RPMI8226 (cell line): ENCODE measurements around the gene TMEM238.

ENCODE experiments used
- DNase-seq: peaks from one replicate; pipeline ENCODE4 v3.0.0-alpha.2; 2015

TMEM238 gene

DNA sequence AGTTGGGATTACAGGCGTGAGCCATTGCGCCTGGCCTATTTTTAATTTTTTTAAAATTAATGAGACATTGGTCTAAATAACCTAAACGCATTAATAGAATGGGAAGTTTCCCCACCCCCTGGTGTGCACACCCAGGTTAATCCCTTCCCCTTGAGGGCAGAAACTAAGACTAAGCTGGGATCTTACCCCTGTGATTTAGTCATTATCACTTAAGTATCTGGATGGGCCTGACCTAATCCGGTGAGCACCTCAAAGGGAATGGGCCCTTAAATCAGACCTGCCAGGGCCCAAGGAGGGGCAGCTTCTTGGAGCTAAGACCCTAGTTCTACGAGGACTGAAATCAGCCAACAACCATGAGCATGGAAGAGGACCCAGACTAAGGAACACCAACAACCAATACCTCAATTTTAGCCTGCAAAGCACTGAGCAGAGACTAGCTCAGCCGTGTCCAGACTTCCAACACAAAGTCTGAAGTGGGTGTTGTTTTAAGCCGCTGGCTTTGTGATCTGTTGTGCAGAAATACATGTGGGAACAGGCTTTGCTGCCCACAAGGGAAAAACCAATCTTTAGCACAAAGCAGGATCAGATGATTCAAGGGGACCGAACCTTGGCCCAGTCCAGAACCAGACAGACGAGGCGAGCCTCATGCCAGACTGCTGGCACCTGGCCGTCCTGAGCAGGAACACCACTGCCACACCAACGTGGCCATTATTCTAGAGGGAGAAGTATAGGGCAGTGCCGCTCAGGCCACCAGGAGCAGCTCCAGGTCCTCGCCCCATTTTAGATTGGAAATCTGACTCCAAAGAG, 16.4 kb upstream of the TMEM238 start:
- DNase-seq: no peak

DNA sequence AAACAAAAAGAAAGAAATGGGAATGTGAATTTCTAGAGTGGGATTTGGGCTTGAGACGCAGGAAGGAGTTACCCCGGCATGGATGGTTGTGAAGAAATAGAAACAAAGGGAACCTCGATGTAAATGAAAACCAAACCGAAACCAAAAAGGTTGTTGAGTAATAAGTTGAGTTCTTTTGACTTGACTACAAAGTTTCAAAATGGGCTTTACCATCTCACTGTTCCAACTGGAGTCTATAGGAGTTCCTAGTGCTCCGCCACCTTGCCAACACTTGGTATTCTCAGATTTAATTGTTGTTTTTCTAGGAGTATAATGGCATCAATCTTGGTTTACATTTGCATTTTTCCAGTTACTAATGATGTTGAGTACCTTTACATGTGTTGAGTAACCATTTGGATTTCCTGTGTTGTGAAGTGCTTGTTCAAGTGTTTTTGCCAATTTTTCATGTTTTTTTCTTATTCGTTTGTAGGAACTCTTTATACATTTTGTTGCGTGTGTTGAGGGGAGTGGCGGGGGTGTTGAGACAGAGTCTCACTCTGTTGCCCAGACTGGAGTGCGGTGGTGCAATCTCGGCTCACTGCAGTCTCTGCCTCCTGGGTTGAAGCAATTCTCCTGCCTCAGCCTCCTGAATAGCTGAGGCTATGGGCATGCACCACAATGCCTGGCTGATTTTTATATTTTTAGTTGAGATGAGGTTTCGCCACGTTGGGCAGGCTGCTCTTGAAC, 14.3 kb upstream of the TMEM238 start:
- no peak for DNase-seq

DNA sequence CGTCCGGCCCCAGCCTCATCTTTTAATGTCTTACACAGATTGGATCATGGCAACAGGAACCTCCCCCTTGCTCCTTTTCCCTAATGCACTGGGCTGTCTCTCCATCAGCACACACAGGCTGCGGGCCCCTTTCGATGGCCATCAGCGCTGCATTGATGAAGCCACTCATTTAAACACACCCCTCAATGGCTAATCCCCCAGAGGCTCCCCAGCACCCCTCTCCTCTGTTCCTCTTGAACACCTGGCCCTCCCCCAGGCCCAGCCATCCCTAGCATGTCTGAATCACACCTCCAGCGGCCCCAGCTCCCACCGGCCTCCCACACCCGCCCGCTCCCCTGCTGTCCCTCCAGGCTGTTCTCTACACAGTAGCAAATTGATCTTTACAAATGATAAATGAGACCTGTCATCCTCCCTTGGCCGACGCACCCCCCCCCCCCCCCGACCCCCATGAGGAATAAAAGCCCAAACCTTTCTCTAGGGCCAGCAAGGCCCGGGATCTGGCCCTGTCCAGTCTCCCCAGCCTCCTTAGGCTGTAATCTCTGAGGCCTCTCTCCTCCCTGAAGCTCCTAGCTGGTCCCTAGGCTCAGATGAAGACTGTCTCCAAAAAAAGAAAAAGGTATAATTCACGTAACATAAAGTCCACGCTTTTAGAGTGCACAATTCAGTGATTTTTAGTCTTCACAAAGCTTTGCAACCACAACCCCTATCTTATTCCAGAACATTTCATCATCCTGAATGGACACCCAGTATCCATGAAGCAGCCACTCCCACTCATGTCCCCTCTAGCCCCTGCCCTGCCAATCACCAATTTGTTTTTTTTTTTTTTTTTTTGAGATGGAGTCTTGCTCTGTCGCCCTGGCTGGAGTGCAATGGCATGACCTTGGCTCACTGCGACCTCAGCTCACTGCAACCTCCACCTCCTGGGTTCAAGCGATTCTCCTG, 9.0 kb upstream of the TMEM238 start:
- DNase-seq: no peak

DNA sequence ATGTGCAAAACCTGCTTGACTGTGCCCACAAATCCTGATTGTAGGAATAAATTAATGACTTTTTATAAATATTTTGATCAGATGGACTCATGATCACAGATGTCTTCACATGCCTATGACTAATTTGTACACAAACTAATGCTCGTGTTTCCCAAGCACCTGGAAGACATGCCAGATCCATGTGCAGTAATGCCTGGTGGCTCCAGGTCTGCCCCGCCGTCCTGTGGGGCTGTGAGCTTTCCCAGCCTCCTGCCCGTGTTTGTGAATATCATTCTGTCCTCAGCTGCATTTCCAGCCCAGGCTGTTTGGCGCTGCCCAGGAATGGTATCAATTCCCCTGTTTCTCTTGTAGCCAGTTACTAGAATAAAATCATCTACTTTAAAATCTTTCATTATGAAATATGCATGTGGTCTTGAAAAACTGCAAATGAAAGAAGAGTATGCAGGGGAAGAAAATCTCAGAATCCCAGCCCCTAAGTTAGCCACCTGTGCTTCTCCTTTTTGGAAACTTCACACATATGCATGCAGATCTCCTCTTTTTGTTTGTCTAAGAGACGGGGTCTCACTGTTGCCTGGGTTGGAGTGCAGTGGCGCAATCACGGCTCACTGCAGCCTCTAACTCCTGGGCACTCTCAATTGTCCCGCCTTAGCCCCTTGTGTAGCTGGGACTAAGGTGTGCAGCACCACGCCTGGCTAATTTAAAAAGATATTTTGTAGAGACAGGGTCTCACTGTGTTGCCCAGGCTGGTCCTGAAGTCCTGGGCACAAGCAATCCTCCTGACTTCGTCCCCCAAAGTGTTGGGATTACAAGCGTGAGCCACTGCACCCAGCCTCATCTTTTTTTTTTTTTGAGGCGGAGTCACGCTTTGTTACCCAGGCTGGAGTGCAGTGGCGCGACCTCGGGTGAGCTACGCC, 7.9 kb upstream of the TMEM238 start:
- DNase-seq: no peak

DNA sequence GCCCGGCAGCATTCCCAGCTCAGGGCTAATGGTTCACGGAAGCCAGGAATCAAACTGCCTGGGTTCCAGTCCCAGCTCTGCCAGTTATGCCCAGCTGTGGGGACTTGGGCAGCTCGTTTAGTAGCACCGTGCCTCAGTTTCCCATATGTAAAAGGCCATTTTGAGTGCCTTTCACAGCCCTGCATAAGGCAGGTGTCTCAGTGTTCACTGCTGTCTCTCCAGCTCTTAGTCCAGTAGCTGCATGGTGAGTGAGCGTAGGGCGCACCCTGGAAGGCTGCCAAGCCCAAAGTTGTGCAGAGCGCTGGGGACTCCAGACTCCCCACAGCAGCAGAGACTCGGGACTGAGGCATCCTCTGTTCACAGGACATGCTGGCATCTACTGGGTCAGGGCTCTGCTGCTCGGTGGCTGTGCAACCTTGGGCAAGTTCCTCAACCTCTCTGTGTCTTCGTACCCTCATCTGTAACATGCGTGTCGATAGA, 7.1 kb upstream of the TMEM238 start:
- peak; percentile 34 for DNase-seq

DNA sequence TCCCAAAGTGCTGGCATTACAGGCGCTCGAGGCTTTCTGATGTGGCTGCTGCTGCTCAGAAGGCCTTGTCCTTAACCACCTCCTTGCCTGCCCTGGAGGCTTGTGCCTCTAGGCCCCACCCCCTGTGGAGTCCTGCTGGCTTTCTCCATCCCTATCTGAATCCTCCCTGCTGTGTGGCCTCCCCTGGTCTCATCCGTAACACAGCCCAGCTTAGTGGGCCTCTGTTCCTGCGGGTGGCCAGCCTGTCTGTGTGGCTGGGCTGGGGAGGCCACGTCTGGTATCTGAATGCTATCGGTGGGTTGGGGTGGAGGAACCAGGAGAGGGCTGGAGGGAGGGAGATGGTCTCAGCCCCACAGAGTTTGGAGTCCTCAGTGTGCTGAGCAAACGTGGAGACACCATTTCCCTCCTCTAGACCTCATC, 6.4 kb upstream of the TMEM238 start:
- no peak for DNase-seq

DNA sequence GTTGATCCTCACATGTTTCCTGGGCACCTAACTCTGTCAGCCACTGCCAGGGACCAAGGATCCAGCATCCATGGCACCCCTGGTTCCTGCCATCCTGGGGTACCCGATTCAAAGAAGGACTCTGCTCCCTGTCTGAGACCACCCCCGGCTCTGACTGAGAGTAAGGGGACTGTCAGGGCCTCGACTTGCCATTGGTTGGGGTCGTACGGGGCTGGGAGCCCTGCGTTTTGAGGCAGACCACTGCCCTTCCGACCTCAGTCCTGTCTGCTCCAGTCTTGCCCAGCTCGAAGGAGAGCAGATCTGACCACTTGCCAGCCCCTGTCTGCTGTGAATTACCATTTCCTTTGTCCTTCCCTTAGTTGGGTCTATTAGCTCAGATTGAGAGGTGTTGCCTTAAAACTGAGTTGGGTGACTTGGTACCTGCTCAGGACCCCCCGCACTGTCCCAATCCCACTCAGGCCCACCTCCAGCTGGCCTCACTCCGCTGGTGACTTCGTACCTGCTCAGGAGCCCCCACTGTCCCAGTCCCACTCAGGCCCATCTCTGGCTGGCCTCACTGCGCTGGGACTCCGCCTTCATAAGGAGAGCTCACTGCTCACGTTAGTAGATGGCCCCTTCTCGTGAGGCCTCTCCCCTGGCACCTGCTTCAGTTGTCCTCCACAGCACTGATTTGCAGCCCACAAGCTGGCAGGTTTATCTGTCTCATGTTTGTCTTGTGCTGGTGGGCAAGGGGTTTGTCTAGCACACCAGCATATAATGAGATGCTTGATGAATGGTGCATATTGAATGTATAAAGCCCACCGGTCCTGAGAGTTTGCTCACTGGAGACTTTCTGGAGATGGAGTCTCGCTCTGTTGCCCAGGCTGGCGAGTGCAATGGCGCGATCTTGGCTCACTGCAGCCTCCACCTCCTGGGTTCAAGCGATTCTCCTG, 5.6 kb upstream of the TMEM238 start:
- DNase-seq: no peak

DNA sequence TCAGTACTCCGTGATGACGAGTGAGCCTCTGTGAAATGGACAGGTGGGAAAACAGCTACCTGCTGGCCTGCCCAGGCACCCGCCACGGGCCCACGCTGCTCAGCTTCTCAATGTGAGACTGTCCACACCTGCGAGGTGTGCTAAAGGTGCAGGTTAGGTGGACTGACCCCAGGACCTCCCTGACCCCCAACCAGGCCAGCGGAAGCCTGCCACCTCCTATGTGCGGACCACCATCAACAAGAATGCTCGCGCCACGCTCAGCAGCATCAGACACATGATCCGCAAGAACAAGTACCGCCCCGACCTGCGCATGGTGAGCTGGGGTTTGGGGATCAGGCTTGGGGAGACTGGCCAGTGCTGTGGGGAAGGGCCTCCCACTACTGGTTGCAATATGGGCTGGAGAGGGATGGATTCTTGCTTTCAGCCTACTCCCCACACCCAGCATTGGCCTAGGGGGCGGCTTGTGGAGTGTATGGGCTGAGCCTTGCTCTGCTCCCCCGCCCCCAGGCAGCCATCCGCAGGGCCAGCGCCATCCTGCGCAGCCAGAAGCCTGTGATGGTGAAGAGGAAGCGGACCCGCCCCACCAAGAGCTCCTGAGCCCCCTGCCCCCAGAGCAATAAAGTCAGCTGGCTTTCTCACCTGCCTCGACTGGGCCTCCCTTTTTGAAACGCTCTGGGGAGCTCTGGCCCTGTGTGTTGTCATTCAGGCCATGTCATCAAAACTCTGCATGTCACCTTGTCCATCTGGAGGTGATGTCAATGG, 3.8 kb upstream of the TMEM238 start:
- no peak for DNase-seq

DNA sequence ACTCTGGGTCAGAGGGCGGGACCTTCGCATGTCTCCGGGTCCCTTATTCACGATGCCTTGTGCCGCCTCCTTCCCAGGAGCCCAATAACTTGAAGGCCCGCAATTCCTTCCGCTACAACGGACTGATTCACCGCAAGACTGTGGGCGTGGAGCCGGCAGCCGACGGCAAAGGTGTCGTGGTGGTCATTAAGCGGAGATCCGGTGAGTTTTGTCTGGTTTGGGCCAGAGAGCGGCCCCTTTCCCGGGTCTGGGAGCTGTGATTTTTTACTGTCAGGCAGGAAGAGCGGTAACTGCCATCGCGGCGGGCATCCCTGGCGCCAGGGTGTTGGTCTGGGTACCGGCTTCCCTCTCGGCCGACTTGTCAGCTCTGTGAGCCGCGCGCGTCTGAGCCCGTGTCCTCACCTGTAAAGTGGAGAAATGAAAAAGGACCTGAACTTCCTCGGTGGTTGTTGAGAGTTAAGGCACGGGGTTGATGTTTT, 2.4 kb upstream of the TMEM238 start:
- no peak for DNase-seq

DNA sequence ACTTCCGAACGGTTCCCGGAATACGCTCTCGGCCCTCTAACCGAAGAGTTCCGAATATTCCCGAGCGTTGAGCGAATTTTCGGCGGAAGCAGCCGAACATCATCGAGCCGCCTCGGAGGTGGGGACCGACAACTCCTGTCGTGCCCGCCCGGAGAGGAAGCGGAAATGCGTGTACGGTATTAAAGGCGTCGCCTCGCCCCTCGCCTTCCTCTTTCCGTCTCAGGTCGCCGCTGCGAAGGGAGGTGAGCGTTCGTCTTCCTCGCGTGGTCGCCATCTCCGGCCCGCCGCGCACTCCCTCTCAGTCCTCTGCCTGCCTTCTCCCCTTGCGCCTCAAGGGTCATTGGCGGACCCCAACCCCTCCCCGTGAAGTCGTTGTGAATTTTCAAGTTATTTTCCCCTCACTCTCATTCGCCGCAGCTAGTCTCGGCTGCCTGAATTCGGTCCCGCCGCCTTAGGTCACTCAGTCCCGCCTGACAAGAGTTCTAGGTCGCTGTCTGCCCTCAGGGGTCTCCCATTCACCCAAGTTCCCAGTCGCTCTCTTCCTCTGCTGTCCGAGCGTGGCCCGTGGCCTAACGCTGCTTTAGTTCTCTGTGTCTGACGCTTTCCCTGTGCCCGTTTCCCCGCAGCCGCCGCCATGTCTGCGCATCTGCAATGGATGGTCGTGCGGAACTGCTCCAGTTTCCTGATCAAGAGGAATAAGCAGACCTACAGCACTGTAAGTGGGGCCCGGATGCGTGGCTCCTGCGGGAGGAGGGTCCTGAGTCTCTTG, 1.8 kb upstream of the TMEM238 start, which contains the start of gene RPL28:
Gene RPL28 (plus strand): TSS at position 209 of the 769 bp plus-strand sequence. CDS start 426 bp downstream, at position 635.
- DNase-seq: peak; percentile 99

DNA sequence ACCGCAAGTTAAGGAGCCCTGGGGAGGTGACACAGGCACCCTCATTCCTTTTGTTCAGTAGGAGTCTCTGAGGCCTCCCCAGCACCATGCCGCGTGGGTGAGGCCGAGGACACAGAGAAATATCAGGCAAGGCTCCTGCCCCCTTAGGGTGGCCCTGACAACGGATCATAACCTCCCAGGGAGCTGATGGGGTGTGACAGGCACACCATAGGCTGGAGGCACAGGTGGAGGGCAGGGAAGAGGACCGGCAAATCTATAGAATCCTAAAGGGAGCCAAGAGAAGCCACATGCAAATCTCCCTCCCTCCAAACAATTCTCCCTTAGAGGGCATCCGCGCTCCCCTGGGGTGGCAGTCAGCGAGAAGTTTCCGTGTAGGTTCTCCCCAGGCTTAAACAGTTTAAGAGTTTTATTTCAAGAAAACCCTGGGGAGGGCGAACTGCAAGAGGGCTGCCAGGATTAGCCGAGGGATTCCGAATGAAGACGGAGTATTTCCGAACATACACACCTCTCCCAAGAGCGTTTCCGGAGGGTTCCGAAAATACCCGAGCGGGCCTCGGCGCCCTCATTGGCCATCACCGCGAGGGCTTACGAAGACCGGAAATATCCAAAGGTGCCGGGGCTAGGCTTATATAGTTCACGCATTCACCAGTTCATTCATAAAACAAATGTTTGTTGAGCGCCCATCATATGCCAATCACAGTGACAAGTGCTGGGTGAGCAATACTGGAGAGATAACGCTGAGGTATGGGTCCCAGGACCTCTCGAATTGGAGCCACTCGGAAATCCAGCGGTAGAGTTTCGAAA, 1.0 kb upstream of the TMEM238 start:
- DNase-seq: peak; percentile 97

DNA sequence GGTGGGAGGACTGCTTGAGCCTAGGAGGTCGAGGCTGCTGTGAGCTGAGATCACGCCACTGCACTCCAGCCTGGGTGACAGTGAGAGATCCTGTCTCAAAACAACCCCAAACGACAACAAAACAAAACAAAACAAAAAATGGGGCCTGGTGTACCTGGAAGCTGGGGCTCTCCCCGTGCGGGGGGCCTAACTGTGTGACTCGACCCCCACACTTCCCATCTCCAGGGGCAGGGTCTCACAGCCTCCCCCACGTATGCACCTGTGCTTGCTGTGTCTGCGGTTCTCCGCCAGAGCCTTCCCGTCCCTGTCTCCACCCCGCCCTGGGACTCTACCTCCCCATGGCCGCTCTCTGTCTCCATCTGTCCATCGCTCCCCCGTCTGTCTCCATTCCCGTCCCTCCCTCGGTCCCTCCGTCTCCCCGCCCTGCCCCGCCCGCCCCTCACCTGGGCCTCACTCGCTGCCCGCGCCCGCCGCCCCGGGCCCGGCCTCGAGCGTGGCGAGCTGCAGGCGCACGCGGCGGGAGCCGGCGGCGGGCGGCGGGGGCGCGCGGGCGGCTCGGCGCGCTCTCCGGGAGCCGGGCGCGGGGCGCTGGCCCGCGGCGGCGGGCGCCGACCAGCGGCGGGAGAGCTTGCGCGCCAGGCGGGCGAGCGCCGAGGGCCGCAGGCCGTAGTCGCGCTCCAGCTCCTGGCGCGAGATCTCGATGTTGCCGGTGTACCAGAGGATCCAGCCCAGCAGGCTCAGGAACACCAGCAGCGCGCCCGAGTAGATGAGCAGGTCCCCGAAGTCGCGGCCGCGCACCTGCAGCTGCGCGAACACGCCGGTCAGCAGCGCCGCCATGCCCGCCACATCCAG, 587 bp downstream of the TMEM238 start:
- peak; percentile 75 for DNase-seq

DNA sequence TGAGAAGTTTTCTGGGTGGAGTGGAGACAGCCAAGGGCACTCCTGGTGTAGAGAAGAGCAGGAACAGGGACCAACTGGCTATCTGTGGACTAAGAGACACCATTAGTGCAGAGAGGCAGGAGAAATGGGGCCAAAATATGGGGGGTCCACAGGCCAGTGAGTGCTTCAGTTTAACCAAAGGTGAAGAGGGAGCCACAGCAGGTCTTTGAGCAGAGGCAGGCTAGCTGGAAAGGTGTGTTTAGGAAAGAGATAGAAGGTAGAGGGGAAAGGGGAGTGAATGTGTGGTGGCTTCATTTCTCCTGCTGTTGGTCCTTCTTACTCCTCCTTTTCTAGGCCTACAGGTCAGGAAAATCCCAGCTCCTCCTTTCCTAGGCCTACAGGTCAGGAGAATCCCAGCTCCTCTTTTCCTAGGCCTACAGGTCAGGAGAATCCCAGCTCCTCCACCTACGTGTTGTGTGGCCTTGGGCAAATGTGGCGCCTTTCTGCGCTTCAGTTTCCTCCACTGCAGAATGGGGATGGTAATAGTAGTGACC, 1.5 kb downstream of the TMEM238 start:
- no peak for DNase-seq

DNA sequence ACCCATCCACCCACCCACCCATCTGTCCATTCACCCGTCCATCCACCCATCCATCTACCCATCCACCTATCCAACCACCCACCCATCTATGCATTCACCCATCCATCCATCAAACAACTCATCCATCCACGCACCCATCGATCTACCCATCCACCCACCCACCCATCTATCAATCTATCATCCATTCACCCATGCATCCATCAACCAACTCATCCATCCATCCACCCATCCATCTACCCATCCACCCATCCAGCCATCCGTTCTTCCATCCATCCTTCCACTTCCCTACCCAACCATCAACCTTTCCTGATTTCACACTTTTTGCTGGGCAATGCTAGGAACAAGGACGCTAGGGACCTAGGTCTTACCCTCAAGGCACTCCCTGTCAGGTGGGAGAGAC, 2.1 kb downstream of the TMEM238 start:
- no peak for DNase-seq

DNA sequence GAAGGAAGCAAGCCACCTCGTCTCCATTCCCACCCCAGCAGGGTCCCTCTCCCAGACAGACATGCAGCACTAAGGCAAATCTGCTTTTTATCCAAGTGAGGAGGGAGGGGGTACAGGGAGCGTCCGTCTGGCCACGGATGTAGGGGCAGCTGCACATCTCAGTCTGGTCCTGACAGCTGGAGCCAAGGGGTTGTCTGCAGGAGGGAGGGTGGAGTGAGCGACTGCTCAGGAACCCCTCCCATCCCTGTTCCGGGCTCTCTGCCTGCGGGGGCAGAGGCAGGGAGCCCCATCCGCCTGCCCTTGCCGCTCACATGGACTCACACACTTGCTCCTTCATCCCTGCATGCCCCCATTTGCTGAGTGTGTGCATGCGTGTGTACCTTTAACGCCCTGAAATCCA, 4.9 kb downstream of the TMEM238 start:
- no peak for DNase-seq

DNA sequence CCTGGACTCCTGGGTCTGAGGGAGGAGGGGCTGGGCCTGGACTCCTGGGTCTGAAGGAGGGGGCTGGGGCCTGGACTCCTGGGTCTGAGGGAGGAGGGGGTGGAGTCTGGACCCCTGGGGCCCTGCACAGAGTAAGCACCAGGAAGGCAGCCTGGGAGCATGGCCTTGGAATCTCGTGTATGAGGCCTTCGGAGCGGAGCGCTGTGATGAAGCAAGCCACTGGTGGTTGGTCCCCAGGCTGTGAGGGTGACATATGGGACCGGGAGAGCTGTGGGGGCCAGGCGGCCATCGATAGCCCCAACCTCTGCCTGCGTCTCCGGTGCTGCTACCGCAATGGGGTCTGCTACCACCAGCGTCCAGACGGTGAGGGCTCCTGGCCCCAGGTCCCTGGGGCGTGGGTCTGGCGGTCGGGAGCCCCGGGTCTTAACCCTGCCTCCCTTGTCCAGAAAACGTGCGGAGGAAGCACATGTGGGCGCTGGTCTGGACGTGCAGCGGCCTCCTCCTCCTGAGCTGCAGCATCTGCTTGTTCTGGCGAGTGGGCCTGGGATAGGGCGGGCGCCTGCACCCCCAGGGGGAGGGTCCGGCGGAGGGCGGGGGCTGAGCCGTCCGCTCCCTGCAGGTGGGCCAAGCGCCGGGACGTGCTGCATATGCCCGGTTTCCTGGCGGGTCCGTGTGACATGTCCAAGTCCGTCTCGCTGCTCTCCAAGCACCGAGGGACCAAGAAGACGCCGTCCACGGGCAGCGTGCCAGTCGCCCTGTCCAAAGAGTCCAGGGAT, 6.5 kb downstream of the TMEM238 start:
- no peak for DNase-seq
